Measurements from ENCODE around the gene CPNE8. TPM values are rescaled to one million over a fixed set of nuclear protein-coding genes. Genes with fewer than 3 reads are reported as not detected.

The CPNE8 gene
- total RNA-seq, 1 donor from 2014 or later: 2.2 TPM

DNA sequence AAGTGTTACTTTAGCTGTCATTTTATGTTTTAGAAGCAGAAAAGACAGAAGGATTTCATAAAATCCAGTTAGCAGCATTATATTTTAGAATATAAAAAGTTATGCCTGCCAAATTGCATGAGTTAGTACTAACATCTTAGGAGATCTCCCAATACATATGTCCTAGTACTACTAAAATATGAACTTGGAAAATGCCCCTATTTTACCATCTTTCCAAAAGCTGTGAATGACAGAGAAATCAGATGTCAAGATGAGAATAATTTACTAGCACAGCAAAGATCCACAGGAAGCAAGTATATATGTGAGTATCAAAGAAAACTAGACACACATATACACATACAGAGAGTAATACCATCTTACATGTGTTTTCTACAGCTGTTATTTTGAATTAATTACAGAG lies 196.9 kb downstream of the CPNE8 start:
- no peak for DNase-seq
- intact Hi-C loops (cut with micrococcal nuclease): no loop called here
- H3K36me3 Mint-ChIP-seq (ENCODE audit: low read depth): no peaks in the 10 kb centered on the region
- TF ChIP-seq, protein P1, sequence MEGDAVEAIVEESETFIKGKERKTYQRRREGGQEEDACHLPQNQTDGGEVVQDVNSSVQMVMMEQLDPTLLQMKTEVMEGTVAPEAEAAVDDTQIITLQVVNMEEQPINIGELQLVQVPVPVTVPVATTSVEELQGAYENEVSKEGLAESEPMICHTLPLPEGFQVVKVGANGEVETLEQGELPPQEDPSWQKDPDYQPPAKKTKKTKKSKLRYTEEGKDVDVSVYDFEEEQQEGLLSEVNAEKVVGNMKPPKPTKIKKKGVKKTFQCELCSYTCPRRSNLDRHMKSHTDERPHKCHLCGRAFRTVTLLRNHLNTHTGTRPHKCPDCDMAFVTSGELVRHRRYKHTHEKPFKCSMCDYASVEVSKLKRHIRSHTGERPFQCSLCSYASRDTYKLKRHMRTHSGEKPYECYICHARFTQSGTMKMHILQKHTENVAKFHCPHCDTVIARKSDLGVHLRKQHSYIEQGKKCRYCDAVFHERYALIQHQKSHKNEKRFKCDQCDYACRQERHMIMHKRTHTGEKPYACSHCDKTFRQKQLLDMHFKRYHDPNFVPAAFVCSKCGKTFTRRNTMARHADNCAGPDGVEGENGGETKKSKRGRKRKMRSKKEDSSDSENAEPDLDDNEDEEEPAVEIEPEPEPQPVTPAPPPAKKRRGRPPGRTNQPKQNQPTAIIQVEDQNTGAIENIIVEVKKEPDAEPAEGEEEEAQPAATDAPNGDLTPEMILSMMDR (IDR thresholded peaks at IDR 0.05): no peak
- ATAC-seq (ENCODE audit: low read depth): no peak
- H3K27ac Mint-ChIP-seq: no peak overlapping the region
- ChIA-PET POLR2A (no interaction called here), CTCF (no interaction called here)
- H3K9me3 Mint-ChIP-seq: no peaks in the 10 kb centered on the region
- H3K27me3 Mint-ChIP-seq: no peaks in the 10 kb centered on the region
- H3K4me3 Mint-ChIP-seq: no peak overlapping the region
- H3K4me1 Mint-ChIP-seq: no peaks in the 10 kb centered on the region

DNA sequence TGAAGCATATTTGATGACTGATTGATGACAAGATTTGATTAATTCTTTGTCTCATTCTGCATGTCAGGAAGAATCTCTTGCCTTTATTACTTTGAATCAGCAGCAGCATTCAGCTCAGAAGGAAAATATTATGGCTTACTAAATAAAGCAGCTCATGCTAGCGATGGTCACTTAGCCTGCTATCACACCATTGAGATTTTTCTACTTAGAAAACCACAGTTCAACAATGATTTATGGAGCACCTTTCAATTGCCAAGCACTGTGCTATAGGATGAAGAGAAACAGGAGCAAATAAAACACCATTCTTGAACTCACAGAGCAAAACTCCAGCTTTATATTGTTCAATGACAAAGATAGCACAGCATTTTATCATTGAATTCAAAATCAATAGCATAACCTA lies 197.7 kb downstream of the CPNE8 start:
- ATAC-seq (ENCODE audit: low read depth) (no peak), DNase-seq (no peak)
- Mint-ChIP-seq H3K27me3 (no peaks in the 10 kb centered on the region), H3K27ac (no peak overlapping the region), H3K4me3 (no peak overlapping the region), H3K4me1 (no peaks in the 10 kb centered on the region), H3K9me3 (no peaks in the 10 kb centered on the region), H3K36me3 (ENCODE audit: low read depth) (no peaks in the 10 kb centered on the region)
- intact Hi-C loops (cut with micrococcal nuclease): no loop called here
- ChIA-PET POLR2A (no interaction called here), CTCF (no interaction called here)
- TF ChIP-seq, protein P1 (IDR thresholded peaks at IDR 0.05): no peak

DNA sequence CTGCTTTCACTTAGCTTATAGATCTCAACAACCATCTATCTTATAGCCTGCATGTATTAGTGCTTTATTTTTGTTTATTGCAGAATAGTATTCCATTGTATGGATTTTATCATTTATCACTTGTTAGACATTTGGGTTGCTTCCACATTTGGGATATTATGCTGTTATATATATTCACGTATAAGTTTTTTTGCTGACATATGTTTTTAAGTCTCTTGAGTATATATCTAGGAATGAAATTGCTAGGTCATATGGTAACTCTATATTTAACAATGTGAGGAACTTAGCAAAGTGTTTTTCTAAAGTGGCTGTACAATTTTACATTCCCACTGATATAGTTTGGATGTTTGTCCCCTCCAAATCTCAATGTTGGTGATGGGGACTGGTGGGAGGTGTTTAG lies 208.1 kb downstream of the CPNE8 start:
- Mint-ChIP-seq H3K27ac (no peak overlapping the region), H3K36me3 (ENCODE audit: low read depth) (no peaks in the 10 kb centered on the region), H3K4me3 (no peak overlapping the region), H3K4me1 (no peaks in the 10 kb centered on the region), H3K27me3 (no peaks in the 10 kb centered on the region), H3K9me3 (peaks cover 4% of the 10 kb centered on the region)
- DNase-seq (no peak), ATAC-seq (ENCODE audit: low read depth) (no peak)
- ChIA-PET CTCF (no interaction called here), POLR2A (no interaction called here)
- TF ChIP-seq, protein P1 (IDR thresholded peaks at IDR 0.05): no peak
- intact Hi-C loops (cut with micrococcal nuclease): no loop called here

DNA sequence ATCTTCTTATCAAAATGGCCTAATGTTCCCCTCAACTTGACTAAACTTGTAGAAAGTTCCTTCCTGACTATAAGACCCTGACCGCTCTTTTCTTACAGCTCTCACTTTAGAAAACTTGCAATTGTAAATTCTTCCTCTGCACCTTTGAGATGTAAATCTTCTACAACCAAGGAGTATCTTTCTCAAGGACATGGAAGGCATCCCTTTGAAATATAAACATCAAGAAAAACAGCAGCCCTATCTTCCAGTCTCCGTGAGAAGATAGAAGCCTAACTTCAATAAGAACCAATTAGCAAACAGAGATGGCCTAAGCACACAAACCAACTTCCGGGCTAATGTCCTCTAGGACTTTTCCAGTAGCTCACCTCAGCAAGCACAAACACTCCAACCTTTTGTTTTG lies 210.3 kb downstream of the CPNE8 start:
- ChIA-PET CTCF (no interaction called here), POLR2A (no interaction called here)
- Mint-ChIP-seq H3K27ac (no peak overlapping the region), H3K4me1 (no peaks in the 10 kb centered on the region), H3K27me3 (no peaks in the 10 kb centered on the region), H3K9me3 (no peaks in the 10 kb centered on the region), H3K4me3 (no peak overlapping the region), H3K36me3 (ENCODE audit: low read depth) (no peaks in the 10 kb centered on the region)
- TF ChIP-seq, protein P1 (IDR thresholded peaks at IDR 0.05): no peak
- ATAC-seq (ENCODE audit: low read depth): no peak
- no peak for DNase-seq
- intact Hi-C loops (cut with micrococcal nuclease): no loop called here

DNA sequence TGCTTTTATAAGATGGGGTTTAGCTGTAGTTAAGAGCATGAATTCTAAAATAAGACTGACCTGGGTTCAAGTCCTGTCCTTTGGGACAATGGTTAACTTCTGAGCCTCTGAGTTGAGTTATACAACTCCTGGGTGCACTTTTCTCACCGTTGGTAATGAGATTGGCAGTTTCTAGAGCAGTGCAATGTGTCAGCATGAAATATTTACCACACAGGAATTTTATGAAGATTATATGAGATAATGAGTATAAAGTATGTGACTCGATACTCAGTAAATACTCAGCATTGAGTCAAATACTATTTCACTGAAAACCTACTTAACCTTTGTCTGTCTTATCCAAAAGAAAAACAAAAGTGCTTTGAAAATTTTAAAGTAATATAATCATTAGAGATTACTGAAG lies 214.2 kb downstream of the CPNE8 start:
- Mint-ChIP-seq H3K27me3 (no peaks in the 10 kb centered on the region), H3K27ac (no peak overlapping the region), H3K4me1 (no peaks in the 10 kb centered on the region), H3K9me3 (no peaks in the 10 kb centered on the region), H3K4me3 (no peak overlapping the region), H3K36me3 (ENCODE audit: low read depth) (no peaks in the 10 kb centered on the region)
- ChIA-PET CTCF (no interaction called here), POLR2A (no interaction called here)
- ATAC-seq (ENCODE audit: low read depth) (no peak), DNase-seq (no peak)
- TF ChIP-seq, protein P1 (IDR thresholded peaks at IDR 0.05): no peak
- intact Hi-C loops (cut with micrococcal nuclease): no loop called here

Data from activated B cell treated with CpG ODN at 0.5 μM for 24 hours (primary cell).